ENCODE results near the gene FCRLA. TPM values are rescaled to one million over a fixed set of nuclear protein-coding genes. Genes with fewer than 3 reads are reported as not detected.
"Not testable (repeated sequence)": the region's sequence is repeated elsewhere in the genome, so short reads cannot be mapped to it uniquely, and the experiment has no call there.

Gene FCRLA
- under 1 TPM in 3 of 4 donors, not detected in 1; 0.11 to 0.34 (median 0.12) TPM for polyA plus RNA-seq (ENCODE audit: insufficient read length in 4 of 4)

- DNase-seq (ENCODE audit: low read depth in 4 of 4, low spot score in 3 of 4): no peak
Measured at GRCh38 chr1:161706482-161707347, at the start of gene FCRLA. TSS of gene FCRLA (plus strand) at chr1:161707229. CDS start at chr1:161707265, 36 bp downstream.

GRCh38 chr1:161658524-161658923, 48.5 kb upstream of the FCRLA start:
- not testable (repeated sequence) for DNase-seq (ENCODE audit: low read depth in 4 of 4, low spot score in 3 of 4)

- DNase-seq (ENCODE audit: low read depth in 4 of 4, low spot score in 3 of 4): not testable (repeated sequence)
Measured at GRCh38 chr1:161661660-161662311, 45.2 kb upstream of the FCRLA start.

GRCh38 chr1:161662684-161663339, 44.2 kb upstream of the FCRLA start, which contains the start of gene FCGR2B:
TSS of gene FCGR2B (plus strand) at chr1:161663143. CDS start at chr1:161663242, 99 bp downstream.
- not testable (repeated sequence) for DNase-seq (ENCODE audit: low read depth in 4 of 4, low spot score in 3 of 4)

GRCh38 chr1:161663569-161663968, 43.5 kb upstream of the FCRLA start:
- DNase-seq (ENCODE audit: low read depth in 4 of 4, low spot score in 3 of 4): not testable (repeated sequence)

GRCh38 chr1:161664689-161665088, 42.3 kb upstream of the FCRLA start:
- DNase-seq (ENCODE audit: low read depth in 4 of 4, low spot score in 3 of 4): not testable (repeated sequence)

GRCh38 chr1:161671045-161672020, 35.7 kb upstream of the FCRLA start:
- not testable (repeated sequence) for DNase-seq (ENCODE audit: low read depth in 4 of 4, low spot score in 3 of 4)

- DNase-seq (ENCODE audit: low read depth in 4 of 4, low spot score in 3 of 4): not testable (repeated sequence)
Measured at GRCh38 chr1:161673437-161673836, 33.6 kb upstream of the FCRLA start.

GRCh38 chr1:161674447-161674846, 32.6 kb upstream of the FCRLA start:
- not testable (repeated sequence) for DNase-seq (ENCODE audit: low read depth in 4 of 4, low spot score in 3 of 4)

- not testable (repeated sequence) for DNase-seq (ENCODE audit: low read depth in 4 of 4, low spot score in 3 of 4)
Measured at GRCh38 chr1:161674908-161675307, 32.1 kb upstream of the FCRLA start.

- no peak for DNase-seq (ENCODE audit: low read depth in 4 of 4, low spot score in 3 of 4)
Measured at GRCh38 chr1:161676441-161676840, 30.6 kb upstream of the FCRLA start.

- no peak for DNase-seq (ENCODE audit: low read depth in 4 of 4, low spot score in 3 of 4)
Measured at GRCh38 chr1:161676958-161677689, 29.9 kb upstream of the FCRLA start.

GRCh38 chr1:161678500-161678899, 28.5 kb upstream of the FCRLA start:
- no peak for DNase-seq (ENCODE audit: low read depth in 4 of 4, low spot score in 3 of 4)

GRCh38 chr1:161681879-161682278, 25.1 kb upstream of the FCRLA start:
- no peak for DNase-seq (ENCODE audit: low read depth in 4 of 4, low spot score in 3 of 4)

- DNase-seq (ENCODE audit: low read depth in 4 of 4, low spot score in 3 of 4): no peak
Measured at GRCh38 chr1:161688946-161689345, 18.1 kb upstream of the FCRLA start.

GRCh38 chr1:161691846-161692245, 15.2 kb upstream of the FCRLA start:
- DNase-seq (ENCODE audit: low read depth in 4 of 4, low spot score in 3 of 4): no peak

- DNase-seq (ENCODE audit: low read depth in 4 of 4, low spot score in 3 of 4): not testable (repeated sequence)
Measured at GRCh38 chr1:161693020-161693712, 13.9 kb upstream of the FCRLA start.

GRCh38 chr1:161698302-161698701, 8.7 kb upstream of the FCRLA start:
- not testable (repeated sequence) for DNase-seq (ENCODE audit: low read depth in 4 of 4, low spot score in 3 of 4)

Data from right renal pelvis (tissue), 4 donors.